HCT116 (cell line): Measurements from ENCODE around the gene PAX8. TPM values are rescaled to one million over a fixed set of nuclear protein-coding genes. Genes with fewer than 3 reads are reported as not detected.

Experiments used
- ATAC-seq: fragments of 200-7000 bp; cut with Tn5 transposase; 2 replicates; pipeline ENCODE4 v1.9.1; 2020; ENCODE audit warnings: mild to moderate bottlenecking, moderate library complexity
- BruUV-seq: library from RNA; stranded (reverse); fragments of 400-500 nt; replicated peaks from 2 replicates; lab custom pipeline; 2021; lab: Mats Ljungman, UMichigan
- CTCF ChIA-PET: fragments of 300-600 bp; sonication (Branson Sonifier 250); formaldehyde crosslinking; loops from one replicate; lab custom pipeline; 2021; ENCODE audit warnings: antibody characterized with exemption; lab: Charles Lee
- POLR2A ChIA-PET: fragments of 300-600, 350-600 bp; sonication (Branson Sonifier 250); formaldehyde crosslinking; loops from one replicate; lab custom pipeline; 2021; ENCODE audit warnings: antibody characterized with exemption; lab: Charles Lee
- RAD21 ChIA-PET, 2 experiments: fragments of 300-600 bp; sonication (Branson Sonifier 250); formaldehyde crosslinking; loops; one replicate each; lab custom pipeline; 2023; ENCODE audit warnings: low total read pairs in 2 of 2; ENCODE audit not compliant: uncharacterized antibody in 2 of 2, unreplicated experiment in 2 of 2, low non-redundant PET in 1 of 2; lab: Charles Lee
- DNase-seq: peaks from one replicate; pipeline ENCODE4 v3.0.0-alpha.2; 2010; ENCODE audit warnings: low read depth, low spot score
- H2AFZ ChIP-seq: fragments of 200-600 bp; shearing (Covaris generic), sonication (generic); 2 replicates; pipeline ENCODE4 v1.6.1; 2017; ENCODE audit warnings: low read depth, mixed run types, mixed read lengths, antibody characterized with exemption, low read length; ENCODE audit not compliant: poor library complexity, severe bottlenecking
- H3K27ac ChIP-seq: 2 replicates; pipeline ENCODE4 v1.5.1; 2012; ENCODE audit warnings: low read depth, low read length
- H3K27me3 ChIP-seq: fragments of 200-600 bp; sonication (generic); 2 replicates; pipeline ENCODE4 v1.6.1; 2016; ENCODE audit warnings: mixed run types, low read length, mixed read lengths; ENCODE audit not compliant: insufficient read depth
- H3K36me3 ChIP-seq, 2 experiments: fragments of 200-500 bp in 1 of 2; fragments of 200-600 bp in 1 of 2; sonication (Bioruptor generic) in 1 of 2; sonication (generic) in 1 of 2; 2 replicates each; pipeline versions ENCODE4 v1.5.1 to v1.6.1; 2014 to 2016; ENCODE audit warnings: low read length in 2 of 2, inconsistent platforms in 1 of 2, mixed read lengths in 1 of 2, mixed run types in 1 of 2; ENCODE audit not compliant: insufficient read depth in 2 of 2, control insufficient read depth in 1 of 2
- H3K4me1 ChIP-seq, 2 experiments: fragments of 200-600 bp in 1 of 2; sonication (generic) in 1 of 2; 2 replicates each; pipeline versions ENCODE4 v1.5.1 to v1.6.1; 2012 to 2017; ENCODE audit warnings: low read length in 2 of 2, inconsistent platforms in 1 of 2, mild to moderate bottlenecking in 1 of 2, mixed read lengths in 1 of 2, mixed run types in 1 of 2, moderate library complexity in 1 of 2; ENCODE audit not compliant: insufficient read depth in 2 of 2, control insufficient read depth in 1 of 2
- H3K4me2 ChIP-seq: fragments of 200-600 bp; sonication (generic); 2 replicates; pipeline ENCODE4 v1.6.1; 2017; ENCODE audit warnings: mixed run types, low read length, mixed read lengths
- H3K4me3 ChIP-seq, 2 experiments: fragments of 200-600 bp in 1 of 2; sonication (generic) in 1 of 2; replicated peaks in 1 of 2; 2 replicates each; pipeline ENCODE4 v1.5.1; 2011 to 2016; ENCODE audit warnings: low read length in 2 of 2, control low read depth in 1 of 2, low read depth in 1 of 2, mild to moderate bottlenecking in 1 of 2, mixed read lengths in 1 of 2, mixed run types in 1 of 2
- H3K79me2 ChIP-seq: fragments of 200-600 bp; sonication (generic); 2 replicates; pipeline ENCODE4 v1.6.1; 2017; ENCODE audit warnings: mild to moderate bottlenecking, mixed run types, low read length, moderate library complexity, mixed read lengths; ENCODE audit not compliant: insufficient read depth
- H3K9ac ChIP-seq: fragments of 200-600 bp; sonication (generic); 2 replicates; pipeline ENCODE4 v1.6.1; 2016; ENCODE audit warnings: low read length, mixed read lengths
- H3K9me2 ChIP-seq: fragments of 200-600 bp; sonication (generic), shearing (Covaris generic); 2 replicates; pipeline ENCODE4 v1.6.1; 2017; ENCODE audit warnings: mixed run types, mild to moderate bottlenecking, moderate library complexity; ENCODE audit not compliant: insufficient read depth
- H3K9me3 ChIP-seq, 2 experiments: fragments of 200-500 bp in 1 of 2; fragments of 200-600 bp in 1 of 2; sonication (Bioruptor generic) in 1 of 2; sonication (generic) in 1 of 2; 2 replicates each; pipeline ENCODE4 v1.6.1; 2014 to 2017; ENCODE audit warnings: low read length in 2 of 2, mixed read lengths in 2 of 2, inconsistent platforms in 1 of 2, low read depth in 1 of 2, mild to moderate bottlenecking in 1 of 2, mixed run types in 1 of 2, moderate library complexity in 1 of 2; ENCODE audit not compliant: control insufficient read depth in 1 of 2, insufficient read depth in 1 of 2
- H4K20me1 ChIP-seq: fragments of 200-600 bp; sonication (generic), shearing (Covaris generic); 2 replicates; pipeline ENCODE4 v1.6.1; 2017; ENCODE audit warnings: mixed run types, mild to moderate bottlenecking, moderate library complexity; ENCODE audit not compliant: insufficient read depth
- ATF3 ChIP-seq: IDR thresholded peaks from 2 replicates; pipeline ENCODE4 v1.6.1; 2012
- CBX3 ChIP-seq: IDR thresholded peaks from 2 replicates; pipeline ENCODE4 v1.6.1; 2012; ENCODE audit warnings: low read depth
- CEBPB ChIP-seq: IDR thresholded peaks from 2 replicates; pipeline ENCODE4 v1.6.1; 2012; ENCODE audit warnings: low read depth
- CTCF ChIP-seq, 3 experiments: fragments of 200-600 bp in 1 of 3; sonication (generic) in 1 of 3; IDR thresholded peaks in 2 of 3; conservative IDR thresholded peaks in 1 of 3; 2 replicates each; pipeline ENCODE4 v1.5.1; 2012 to 2017; ENCODE audit warnings: low read depth in 2 of 3, low read length in 2 of 3, antibody characterized with exemption in 1 of 3, borderline replicate concordance in 1 of 3, control low read depth in 1 of 3, mild to moderate bottlenecking in 1 of 3, mixed read lengths in 1 of 3, mixed run types in 1 of 3, moderate library complexity in 1 of 3; ENCODE audit not compliant: insufficient read depth in 1 of 3
- EGR1 ChIP-seq: IDR thresholded peaks from 2 replicates; pipeline ENCODE4 v1.6.1; 2012; ENCODE audit warnings: low read depth
- ELF1 ChIP-seq: IDR thresholded peaks from 2 replicates; pipeline ENCODE4 v1.6.1; 2012; ENCODE audit warnings: low read depth, borderline replicate concordance
- EZH2phosphoT487 ChIP-seq: fragments of 200-600 bp; IDR thresholded peaks from 2 replicates; pipeline ENCODE4 v1.6.1; 2018; ENCODE audit warnings: antibody characterized with exemption, borderline replicate concordance
- FOSL1 ChIP-seq: IDR thresholded peaks from 2 replicates; pipeline ENCODE4 v1.6.1; 2012; ENCODE audit warnings: low read depth
- JUND ChIP-seq: IDR thresholded peaks from 2 replicates; pipeline ENCODE4 v1.6.1; 2012
- MAX ChIP-seq: IDR thresholded peaks from 2 replicates; pipeline ENCODE4 v1.6.1; 2012
- POLR2A ChIP-seq: IDR thresholded peaks from 2 replicates; pipeline ENCODE4 v1.7.0; 2011; ENCODE audit warnings: borderline replicate concordance; ENCODE audit not compliant: insufficient read depth, insufficient read length; ENCODE audit errors: extremely low read depth
- POLR2AphosphoS5 ChIP-seq: IDR thresholded peaks from 2 replicates; pipeline ENCODE4 v1.6.1; 2011; ENCODE audit warnings: mild to moderate bottlenecking, low read depth, low read length, moderate library complexity
- REST ChIP-seq: IDR thresholded peaks from 2 replicates; pipeline ENCODE4 v1.6.1; 2012; ENCODE audit warnings: low read depth
- TCF7L2 ChIP-seq: IDR thresholded peaks from 2 replicates; pipeline ENCODE4 v1.7.0; 2011; ENCODE audit warnings: borderline replicate concordance, inconsistent platforms; ENCODE audit not compliant: insufficient read depth, insufficient read length; ENCODE audit errors: extremely low read depth
- YY1 ChIP-seq: IDR thresholded peaks from 2 replicates; pipeline ENCODE4 v1.6.1; 2011; ENCODE audit warnings: low read length, low read depth, moderate library complexity, mild to moderate bottlenecking; ENCODE audit not compliant: insufficient replicate concordance; ENCODE audit errors: extremely low read depth
- ZBTB33 ChIP-seq: IDR thresholded peaks from 2 replicates; pipeline ENCODE4 v1.6.1; 2011; ENCODE audit warnings: mild to moderate bottlenecking, low read length, moderate library complexity; ENCODE audit not compliant: insufficient replicate concordance; ENCODE audit errors: extremely low read depth
- ZFX ChIP-seq: fragments of 450-650 bp; IDR thresholded peaks from 2 replicates; pipeline ENCODE4 v1.6.1; 2017
- ZNF274 ChIP-seq: fragments of 200-500 bp; sonication (Bioruptor generic); IDR thresholded peaks from 2 replicates; pipeline ENCODE4 v1.6.1; 2014; ENCODE audit warnings: mild to moderate bottlenecking, low read depth, low read length, inconsistent platforms
- intact Hi-C: fragments of 100-400 bp; cut with micrococcal nuclease; formaldehyde crosslinking; loops from 2 replicates; pipeline ENCODE4 v1.10.0; 2022
- total RNA-seq: library from RNA; stranded (reverse); gene quantifications from one replicate; pipeline ENCODE4 v1.2.1, GENCODE V29; 2021; ENCODE audit not compliant: unreplicated experiment

Gene PAX8
- total RNA-seq, 1 experiment from 2014 or later, result 4.4 TPM

- H4K20me1 ChIP-seq, result no peaks in the 10 kb centered on the region
- no peak overlapping the region for H3K4me3 ChIP-seq
- no peak overlapping the region for H3K27ac ChIP-seq
- H3K36me3 ChIP-seq, result no peaks in the 10 kb centered on the region
- H3K9ac ChIP-seq, result no peak overlapping the region
- H3K79me2 ChIP-seq, result no peaks in the 10 kb centered on the region
- DNase-seq, result no peak
- TF ChIP-seq EGR1 (no peak), ZNF274 (no peak), ZFX (no peak), CTCF (IDR thresholded peaks at IDR 0.05 in 2 of 3, conservative IDR thresholded peaks at IDR 0.05 in 1 of 3; ENCODE audit: borderline replicate concordance in 1 of 3, insufficient read depth in 1 of 3, low read depth in 2 of 3, low read length in 2 of 3) (no peak), JUND (no peak), ZBTB33 (no peak), FOSL1 (no peak), ATF3 (no peak), MAX (no peak), YY1 (no peak), CBX3 (no peak), POLR2A (no peak), POLR2AphosphoS5 (no peak), CEBPB (no peak), REST (no peak), EZH2phosphoT487 (no peak), TCF7L2 (no peak), ELF1 (no peak)
- CTCF ChIA-PET, result interaction anchor here (1.2 kb wide), 3 partner anchors 15 to 45 kb away, joined by 3 to 6 read pairs (median 4); no protein-coding TSS in a partner anchor
- no peaks in the 10 kb centered on the region for H3K9me2 ChIP-seq
- H2AFZ ChIP-seq, result no peak overlapping the region
- RAD21 ChIA-PET, result no interaction called here
- H3K4me1 ChIP-seq, result no peaks in the 10 kb centered on the region; a peak in 1 of 4 replicates
- H3K9me3 ChIP-seq, result no peaks in the 10 kb centered on the region
- no peak for ATAC-seq
- H3K4me2 ChIP-seq, result no peak overlapping the region
- no peaks in the 10 kb centered on the region for H3K27me3 ChIP-seq
- POLR2A ChIA-PET, result no interaction called here
- intact Hi-C loops, result no loop called here
- no TSS peak for BruUV-seq
These were observed 95.0 kb downstream of the PAX8 start for GRCh38 chr2:113183703-113184102.
